Epithelial cell of proximal tubule (primary cell): ENCODE measurements around the gene CCDC116. TPM values are rescaled to one million over a fixed set of nuclear protein-coding genes. Genes with fewer than 3 reads are reported as not detected.
"Not testable (repeated sequence)": the region's sequence is repeated elsewhere in the genome, so short reads cannot be mapped to it uniquely, and the experiment has no call there.

Source experiments
- DNase-seq: peaks from one replicate; pipeline ENCODE4 v3.0.0-alpha.2; 2011; ENCODE audit warnings: low read depth
- H3K4me3 ChIP-seq: 2 replicates; pipeline ENCODE4 v1.5.1; 2011; ENCODE audit warnings: low read depth, mild to moderate bottlenecking, low read length
- total RNA-seq: library from RNA; depleted of rRNA; stranded (reverse); fragments of >200 nt; gene quantifications from 2 replicates; pipeline ENCODE4 v1.2.3, GENCODE V29; 2015
- TF ChIP-seq, protein P1 (sequence below): conservative IDR thresholded peaks from 2 replicates; pipeline ENCODE4 v1.5.1; 2012; ENCODE audit warnings: low read depth, mild to moderate bottlenecking, low read length

The CCDC116 gene
- total RNA-seq, 1 donor from 2014 or later: 0.17 TPM

DNA sequence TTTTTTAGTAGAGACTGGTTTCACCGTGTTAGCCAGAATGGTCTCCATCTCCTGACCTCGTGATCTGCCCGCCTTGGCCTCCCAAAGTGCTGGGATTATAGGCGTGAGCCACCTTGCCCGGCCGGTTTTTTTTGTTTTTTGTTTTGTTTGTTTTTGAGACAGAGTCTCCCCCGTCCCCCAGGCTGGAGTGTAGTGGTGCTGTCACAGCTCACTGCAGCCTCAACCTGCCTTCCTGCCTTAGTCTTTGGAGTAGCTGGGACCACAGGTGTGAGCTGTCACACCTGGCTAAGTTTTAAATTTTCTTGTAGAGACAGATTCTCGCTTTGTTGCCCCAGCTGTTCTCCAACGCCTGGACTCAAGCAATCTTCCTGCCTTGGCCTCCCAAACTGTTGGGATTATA lies 36.5 kb downstream of the CCDC116 start:
- DNase-seq: no peak
- TF ChIP-seq, protein P1, sequence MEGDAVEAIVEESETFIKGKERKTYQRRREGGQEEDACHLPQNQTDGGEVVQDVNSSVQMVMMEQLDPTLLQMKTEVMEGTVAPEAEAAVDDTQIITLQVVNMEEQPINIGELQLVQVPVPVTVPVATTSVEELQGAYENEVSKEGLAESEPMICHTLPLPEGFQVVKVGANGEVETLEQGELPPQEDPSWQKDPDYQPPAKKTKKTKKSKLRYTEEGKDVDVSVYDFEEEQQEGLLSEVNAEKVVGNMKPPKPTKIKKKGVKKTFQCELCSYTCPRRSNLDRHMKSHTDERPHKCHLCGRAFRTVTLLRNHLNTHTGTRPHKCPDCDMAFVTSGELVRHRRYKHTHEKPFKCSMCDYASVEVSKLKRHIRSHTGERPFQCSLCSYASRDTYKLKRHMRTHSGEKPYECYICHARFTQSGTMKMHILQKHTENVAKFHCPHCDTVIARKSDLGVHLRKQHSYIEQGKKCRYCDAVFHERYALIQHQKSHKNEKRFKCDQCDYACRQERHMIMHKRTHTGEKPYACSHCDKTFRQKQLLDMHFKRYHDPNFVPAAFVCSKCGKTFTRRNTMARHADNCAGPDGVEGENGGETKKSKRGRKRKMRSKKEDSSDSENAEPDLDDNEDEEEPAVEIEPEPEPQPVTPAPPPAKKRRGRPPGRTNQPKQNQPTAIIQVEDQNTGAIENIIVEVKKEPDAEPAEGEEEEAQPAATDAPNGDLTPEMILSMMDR: no peak
- H3K4me3 ChIP-seq: no peak overlapping the region

DNA sequence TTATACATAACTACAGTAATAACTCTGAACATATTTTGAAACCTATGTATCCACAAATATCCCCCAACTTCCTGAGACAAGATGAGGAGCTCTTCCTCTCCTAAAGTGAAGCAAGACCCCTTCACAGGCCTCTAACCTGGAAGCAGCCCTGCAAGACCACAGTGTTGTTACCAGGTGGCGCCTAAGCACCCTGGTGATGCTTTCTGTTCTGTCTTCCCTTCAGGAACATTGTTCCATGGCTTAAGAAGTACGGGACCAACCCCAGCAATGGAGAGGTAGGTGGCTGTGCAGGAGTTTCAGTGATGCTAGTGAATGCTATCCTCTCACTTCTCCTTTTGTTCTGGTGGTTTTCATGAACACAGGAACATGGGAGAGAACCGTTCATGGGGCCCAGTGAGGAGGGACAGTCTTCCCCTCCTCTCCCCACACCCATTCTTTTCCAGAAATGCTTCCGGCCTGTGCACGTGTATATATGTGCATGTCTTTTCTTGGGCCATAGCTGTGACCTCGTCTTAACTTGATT lies 39.6 kb downstream of the CCDC116 start:
- DNase-seq: no peak

DNA sequence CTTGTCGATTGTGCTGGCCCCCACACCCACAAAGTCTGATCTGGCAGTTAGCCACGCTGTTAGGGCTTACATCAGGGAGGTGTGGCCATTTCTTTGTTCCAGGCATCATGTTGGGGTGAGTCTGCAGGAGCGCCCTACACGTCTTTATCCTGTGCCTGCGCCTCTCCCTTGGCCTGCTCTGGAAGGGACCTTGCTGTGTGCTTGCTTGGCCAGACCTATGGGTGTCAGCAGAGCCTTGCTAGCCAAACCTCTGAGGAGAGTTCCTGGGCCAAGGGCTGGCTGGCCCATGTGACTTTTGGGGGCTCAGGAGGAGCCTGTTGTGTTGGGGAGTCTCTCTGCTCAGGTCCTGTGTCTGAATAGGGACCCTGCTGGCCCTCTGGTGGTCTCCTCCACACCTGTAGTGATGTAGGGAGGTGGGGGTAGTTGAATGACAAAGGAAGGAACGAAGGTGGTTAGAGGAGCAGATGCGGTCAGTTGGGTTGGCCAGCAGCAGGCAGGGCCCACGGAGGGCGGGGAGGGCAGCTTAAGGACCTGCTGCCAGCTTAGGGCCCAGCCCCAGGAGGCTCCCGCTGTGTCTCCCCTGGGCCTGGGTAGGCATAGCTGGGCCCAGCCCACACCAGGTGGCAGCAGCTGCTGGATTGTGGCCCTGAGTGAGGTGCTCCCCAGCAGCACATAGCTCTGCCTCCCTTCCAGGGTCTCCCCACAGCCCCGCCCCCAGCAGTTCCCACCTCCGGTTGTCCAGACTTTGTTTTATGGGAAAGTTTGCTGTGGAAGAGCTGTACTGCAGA lies 41.2 kb downstream of the CCDC116 start:
- no peak for DNase-seq
- H3K4me3 ChIP-seq: no peak overlapping the region
- TF ChIP-seq, protein P1: peak; percentile 40

More for the DNA sequence above, 39.6 kb downstream of the CCDC116 start:
- no peak overlapping the region for H3K4me3 ChIP-seq
- TF ChIP-seq, protein P1: no peak

DNA sequence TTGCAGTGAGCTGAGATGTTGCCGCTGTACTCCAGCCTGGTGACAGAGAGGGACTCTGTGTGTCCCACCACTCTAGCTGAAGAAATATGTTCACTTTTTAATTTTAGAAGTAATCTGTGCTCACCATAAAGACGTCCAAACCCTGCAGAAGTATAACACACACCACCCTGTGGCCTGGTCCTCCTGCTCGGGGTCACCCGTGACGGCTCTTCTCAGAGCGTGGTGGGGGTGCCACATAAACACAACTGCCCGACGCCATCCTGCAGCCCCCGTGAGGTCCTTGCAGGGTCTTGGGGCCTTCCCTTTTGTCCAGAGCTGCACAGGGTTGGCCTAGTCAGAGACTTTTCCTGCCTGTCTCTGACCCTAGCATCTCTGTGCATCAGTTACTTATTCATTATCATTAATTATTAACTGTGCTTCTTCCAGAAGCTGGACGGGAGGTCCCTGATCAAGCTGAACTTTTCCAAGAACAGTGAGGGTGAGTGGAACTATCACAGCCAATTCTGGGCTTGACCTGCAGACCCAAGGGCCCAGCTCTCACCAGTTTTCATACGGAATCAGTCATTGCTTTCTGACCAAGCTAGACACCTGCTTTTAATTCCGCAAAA lies 42.2 kb downstream of the CCDC116 start:
- no peak for DNase-seq
- no peak overlapping the region for H3K4me3 ChIP-seq
- TF ChIP-seq, protein P1: no peak

DNA sequence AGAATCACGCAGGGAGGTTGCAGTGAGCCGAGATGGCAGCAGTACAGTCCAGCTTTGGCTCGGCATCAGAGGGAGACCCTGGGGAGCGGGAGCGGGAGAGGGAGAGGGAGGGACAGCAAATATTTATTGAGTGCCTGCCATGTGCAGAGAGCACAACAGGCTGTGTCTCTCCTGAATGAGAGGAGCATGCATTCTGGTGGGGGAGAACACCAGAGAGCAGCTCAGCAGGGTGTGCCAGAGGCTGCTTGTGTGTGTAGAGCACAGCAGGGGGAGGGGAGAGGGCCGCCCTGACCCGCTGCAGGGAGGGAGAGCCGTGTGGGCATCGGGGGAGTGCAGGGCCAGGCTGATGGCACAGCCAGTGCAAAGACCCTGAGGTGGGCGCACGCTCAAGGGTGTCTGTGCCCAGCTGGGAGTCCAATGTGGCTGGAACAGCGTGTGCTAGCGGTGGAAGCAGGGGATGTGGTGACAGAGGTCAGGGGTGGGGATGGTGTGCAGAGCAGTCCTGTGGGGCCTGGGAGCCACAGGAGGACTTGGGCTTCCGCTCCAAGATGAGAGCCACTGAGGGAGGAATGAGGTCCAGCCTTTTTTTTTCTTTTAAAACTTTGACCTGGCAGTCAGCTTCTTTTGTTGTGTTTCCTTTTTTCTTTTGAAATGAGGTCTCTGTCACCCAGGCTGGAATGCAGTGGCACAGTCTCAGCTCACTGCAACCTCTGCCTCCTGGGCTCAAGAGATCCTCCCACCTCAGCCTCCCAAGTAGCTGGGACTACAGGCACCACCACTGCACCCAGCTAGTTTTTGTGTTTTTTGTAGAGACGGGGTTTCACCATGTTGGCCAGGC lies 45.3 kb downstream of the CCDC116 start:
- no peak for DNase-seq

DNA sequence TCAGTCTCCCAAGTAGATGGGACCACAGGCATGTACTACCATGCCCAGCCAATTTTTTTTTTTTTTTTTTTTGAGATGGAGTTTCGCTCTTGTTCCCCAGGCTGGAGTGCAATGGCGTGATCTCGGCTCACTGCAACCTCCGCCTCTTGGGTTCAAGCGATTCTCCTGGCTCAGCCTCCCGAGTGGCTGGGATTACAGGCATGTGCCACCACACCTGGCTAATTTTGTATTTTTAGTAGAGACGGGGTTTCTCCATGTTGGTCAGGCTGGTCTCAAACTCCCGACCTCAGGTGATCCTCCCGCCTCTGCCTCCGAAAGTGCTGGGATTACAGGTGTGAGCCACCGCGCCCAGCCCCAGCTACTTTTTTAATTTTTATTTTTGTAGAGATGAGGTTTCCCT lies 46.3 kb downstream of the CCDC116 start:
- DNase-seq, H3K4me3 ChIP-seq: not testable (repeated sequence)

More for the DNA sequence above, 45.3 kb downstream of the CCDC116 start:
- H3K4me3 ChIP-seq: no peak overlapping the region
- TF ChIP-seq, protein P1: no peak

DNA sequence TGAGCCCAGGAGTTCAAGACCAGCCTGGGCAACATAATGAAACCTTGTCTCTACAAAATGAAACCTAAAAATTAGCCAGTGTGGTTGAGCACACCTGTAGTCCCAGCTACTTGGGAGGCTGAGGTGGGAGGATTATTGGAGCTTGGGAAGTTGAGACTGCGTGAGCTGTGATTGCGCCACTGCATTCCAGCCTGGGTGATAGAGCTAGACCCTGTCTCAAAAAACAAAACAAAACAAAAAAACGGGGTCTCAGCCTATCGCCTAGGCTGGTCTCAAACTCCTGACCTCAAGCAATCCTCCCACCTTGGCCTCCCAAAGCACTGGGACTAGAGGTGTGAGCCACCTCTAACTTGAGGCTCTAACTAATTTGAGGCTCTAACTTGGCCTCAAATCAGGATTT lies 46.8 kb downstream of the CCDC116 start:
- DNase-seq: no peak
- no peak overlapping the region for H3K4me3 ChIP-seq
- TF ChIP-seq, protein P1: no peak
